Gastrocnemius medialis (tissue), 4 donors: ENCODE measurements around the gene CAMTA1.

ENCODE experiments used
- POLR2A ChIP-seq, 2 donors: fragments of 450-650 bp; IDR thresholded peaks; one replicate each; pipeline ENCODE4 v1.6.1; 2017; ENCODE audit warnings: antibody characterized with exemption in 2 of 2, mild to moderate bottlenecking in 2 of 2, moderate library complexity in 2 of 2
- TF ChIP-seq, protein P1 (sequence below), 5 experiments: fragments of 450-650 bp in 3 of 5; fragments of 200-600 bp in 2 of 5; sonication (generic) in 2 of 5; IDR thresholded peaks in 4 of 5; conservative IDR thresholded peaks in 1 of 5; 1 replicate in 4 of 5; 2 replicates in 1 of 5; pipeline ENCODE4 v1.5.1; 2016 to 2019; ENCODE audit warnings: antibody characterized with exemption in 5 of 5, mild to moderate bottlenecking in 3 of 5, moderate library complexity in 3 of 5

DNA sequence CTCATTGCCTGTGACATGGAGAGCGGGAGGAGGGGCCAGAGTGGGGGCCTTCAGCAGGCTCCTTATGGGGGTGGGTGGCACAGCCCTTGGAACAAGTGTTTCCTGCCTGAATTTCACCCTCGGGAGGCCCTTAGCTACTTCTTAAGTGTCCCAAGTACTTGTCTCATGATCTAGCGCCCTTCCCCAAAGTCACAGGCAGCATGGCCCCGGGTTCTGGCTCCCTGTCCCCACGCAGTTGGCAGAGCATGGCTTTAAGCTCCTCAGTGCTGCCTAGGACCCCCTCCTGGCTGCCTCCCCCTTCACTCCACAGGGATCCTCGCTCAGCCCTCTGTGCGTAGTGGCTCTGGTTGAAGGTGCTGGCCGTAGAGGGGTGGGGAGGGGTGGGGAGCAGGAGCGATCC is 197.2 kb downstream of the CAMTA1 start:
- TF ChIP-seq, protein P1, sequence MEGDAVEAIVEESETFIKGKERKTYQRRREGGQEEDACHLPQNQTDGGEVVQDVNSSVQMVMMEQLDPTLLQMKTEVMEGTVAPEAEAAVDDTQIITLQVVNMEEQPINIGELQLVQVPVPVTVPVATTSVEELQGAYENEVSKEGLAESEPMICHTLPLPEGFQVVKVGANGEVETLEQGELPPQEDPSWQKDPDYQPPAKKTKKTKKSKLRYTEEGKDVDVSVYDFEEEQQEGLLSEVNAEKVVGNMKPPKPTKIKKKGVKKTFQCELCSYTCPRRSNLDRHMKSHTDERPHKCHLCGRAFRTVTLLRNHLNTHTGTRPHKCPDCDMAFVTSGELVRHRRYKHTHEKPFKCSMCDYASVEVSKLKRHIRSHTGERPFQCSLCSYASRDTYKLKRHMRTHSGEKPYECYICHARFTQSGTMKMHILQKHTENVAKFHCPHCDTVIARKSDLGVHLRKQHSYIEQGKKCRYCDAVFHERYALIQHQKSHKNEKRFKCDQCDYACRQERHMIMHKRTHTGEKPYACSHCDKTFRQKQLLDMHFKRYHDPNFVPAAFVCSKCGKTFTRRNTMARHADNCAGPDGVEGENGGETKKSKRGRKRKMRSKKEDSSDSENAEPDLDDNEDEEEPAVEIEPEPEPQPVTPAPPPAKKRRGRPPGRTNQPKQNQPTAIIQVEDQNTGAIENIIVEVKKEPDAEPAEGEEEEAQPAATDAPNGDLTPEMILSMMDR (IDR thresholded peaks at IDR 0.05 in 4 of 5, conservative IDR thresholded peaks at IDR 0.05 in 1 of 5) = no peak
- TF ChIP-seq POLR2A (IDR thresholded peaks at IDR 0.05) = no peak
